ENCODE measurements around the gene AMPD2.
A peak's percentile ranks its signal among the peaks of the same experiment; 100 is the strongest.

Gene AMPD2

GRCh38 chr1:109617291-109617801, 2.3 kb upstream of the AMPD2 start:
- no peak for DNase-seq

- DNase-seq, result no peak
These were observed 719 bp upstream of the AMPD2 start for GRCh38 chr1:109618661-109619575.

GRCh38 chr1:109620401-109620791, 759 bp downstream of the AMPD2 start:
- peak; percentile 79 for DNase-seq

- peak; percentile 94 for DNase-seq
These were observed 1.2 kb downstream of the AMPD2 start for GRCh38 chr1:109620841-109621286.

DNA sequence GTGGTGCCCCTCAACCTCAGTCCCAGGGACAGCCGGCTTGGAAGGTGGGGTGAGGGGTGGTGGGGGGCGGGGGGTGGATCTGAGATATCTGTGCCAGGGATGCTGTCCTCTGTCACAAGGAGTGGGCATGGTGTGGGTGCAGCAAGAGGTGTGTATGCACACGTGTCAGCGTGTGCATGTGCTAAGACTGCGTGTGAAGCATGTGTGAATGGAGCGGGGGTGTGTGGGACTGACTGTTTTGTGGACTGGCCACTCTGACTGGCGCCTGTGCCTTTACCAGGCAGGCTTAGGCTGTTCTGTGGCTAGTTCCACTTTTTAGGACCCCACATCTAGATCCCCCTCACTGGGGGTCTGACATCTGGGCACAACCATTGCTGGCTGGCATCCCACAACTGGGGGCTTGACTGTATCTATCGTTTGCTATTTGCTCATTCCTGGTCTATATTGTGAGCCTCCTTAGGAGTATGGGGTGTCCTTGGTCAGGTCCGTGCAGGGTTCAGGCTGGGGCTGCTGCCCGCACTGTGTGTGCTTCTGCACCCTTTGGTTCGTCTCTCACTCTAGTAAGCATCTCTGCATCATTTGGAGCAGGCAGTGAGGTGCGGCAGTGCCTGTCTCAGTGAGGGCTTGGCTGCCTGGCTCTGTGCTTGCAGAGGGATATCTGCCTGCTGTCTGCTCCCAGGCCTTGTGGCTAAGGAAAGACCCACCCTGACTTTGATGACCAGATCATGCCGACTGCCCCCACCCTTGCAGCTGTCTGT, 1.9 kb downstream of the AMPD2 start:
- DNase-seq, result no peak

- DNase-seq, result no peak
These were observed 2.7 kb downstream of the AMPD2 start for GRCh38 chr1:109622137-109622892.

GRCh38 chr1:109622895-109623294, 3.3 kb downstream of the AMPD2 start:
- DNase-seq, result no peak

DNA sequence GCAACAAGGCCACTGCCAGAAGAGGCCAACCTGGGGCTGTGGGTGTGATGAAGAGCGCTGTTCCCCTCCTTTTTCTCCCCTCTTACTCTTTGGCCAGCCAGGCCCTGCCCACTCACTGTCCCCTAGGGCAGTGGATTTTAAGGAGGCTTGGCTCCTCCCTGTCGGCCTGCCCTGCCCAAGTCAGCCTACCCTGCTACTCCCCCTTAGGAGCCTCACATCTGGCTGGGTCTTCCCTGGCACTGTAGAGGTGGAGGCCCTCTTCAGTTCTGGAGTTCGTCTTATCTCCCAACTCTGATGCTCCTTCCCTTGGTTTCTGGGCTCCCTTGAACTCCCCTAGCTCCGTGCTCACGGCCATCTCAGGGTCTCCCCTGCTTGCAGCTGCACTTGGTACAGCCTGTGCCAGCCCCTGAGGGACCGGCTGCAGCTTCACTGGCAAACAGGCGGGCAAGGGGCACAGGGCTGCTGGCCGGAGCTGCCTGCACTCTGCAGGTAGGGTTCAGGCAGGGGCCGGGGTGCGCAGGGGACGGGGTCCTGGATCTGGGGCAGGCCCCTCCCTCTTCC, 4.0 kb downstream of the AMPD2 start:
- no peak for DNase-seq

GRCh38 chr1:109624201-109625010, 4.8 kb downstream of the AMPD2 start:
- no peak for DNase-seq

GRCh38 chr1:109625176-109625575, 5.5 kb downstream of the AMPD2 start:
- DNase-seq, result no peak

GRCh38 chr1:109625601-109626560, 6.2 kb downstream of the AMPD2 start:
- DNase-seq, result peak; percentile 70

DNA sequence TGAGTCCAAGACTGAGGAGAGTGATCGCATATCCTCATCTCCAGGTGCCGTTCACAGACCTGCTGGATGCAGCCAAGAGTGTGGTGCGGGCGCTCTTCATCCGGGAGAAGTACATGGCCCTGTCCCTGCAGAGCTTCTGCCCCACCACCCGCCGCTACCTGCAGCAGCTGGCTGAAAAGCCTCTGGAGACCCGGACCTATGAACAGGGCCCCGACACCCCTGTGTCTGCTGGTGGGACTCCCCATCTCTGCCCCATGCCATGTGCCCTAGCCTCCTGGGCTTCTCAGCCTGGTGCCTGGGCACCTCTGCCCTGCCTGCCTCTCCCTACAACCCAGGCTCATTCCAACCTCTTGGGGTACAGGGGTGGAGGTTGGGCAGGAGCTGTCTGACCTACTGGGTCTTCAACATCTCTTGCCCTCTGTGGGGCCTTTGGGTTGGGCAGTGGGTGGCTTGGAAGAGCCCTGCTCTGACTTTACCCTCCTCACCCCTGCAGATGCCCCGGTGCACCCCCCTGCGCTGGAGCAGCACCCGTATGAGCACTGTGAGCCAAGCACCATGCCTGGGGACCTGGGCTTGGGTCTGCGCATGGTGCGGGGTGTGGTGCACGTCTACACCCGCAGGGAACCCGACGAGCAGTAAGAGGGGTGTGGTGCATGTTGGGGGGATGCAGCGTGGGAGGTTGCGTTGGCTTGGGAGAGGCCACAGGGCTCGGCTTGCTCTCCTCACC, 7.2 kb downstream of the AMPD2 start:
- no peak for DNase-seq

- DNase-seq, result no peak
These were observed 8.2 kb downstream of the AMPD2 start for GRCh38 chr1:109627692-109628399.

- DNase-seq, result peak; percentile 30
These were observed 9.1 kb downstream of the AMPD2 start for GRCh38 chr1:109628540-109629321.

GRCh38 chr1:109629372-109630030, 9.9 kb downstream of the AMPD2 start:
- DNase-seq, result peak; percentile 30

DNA sequence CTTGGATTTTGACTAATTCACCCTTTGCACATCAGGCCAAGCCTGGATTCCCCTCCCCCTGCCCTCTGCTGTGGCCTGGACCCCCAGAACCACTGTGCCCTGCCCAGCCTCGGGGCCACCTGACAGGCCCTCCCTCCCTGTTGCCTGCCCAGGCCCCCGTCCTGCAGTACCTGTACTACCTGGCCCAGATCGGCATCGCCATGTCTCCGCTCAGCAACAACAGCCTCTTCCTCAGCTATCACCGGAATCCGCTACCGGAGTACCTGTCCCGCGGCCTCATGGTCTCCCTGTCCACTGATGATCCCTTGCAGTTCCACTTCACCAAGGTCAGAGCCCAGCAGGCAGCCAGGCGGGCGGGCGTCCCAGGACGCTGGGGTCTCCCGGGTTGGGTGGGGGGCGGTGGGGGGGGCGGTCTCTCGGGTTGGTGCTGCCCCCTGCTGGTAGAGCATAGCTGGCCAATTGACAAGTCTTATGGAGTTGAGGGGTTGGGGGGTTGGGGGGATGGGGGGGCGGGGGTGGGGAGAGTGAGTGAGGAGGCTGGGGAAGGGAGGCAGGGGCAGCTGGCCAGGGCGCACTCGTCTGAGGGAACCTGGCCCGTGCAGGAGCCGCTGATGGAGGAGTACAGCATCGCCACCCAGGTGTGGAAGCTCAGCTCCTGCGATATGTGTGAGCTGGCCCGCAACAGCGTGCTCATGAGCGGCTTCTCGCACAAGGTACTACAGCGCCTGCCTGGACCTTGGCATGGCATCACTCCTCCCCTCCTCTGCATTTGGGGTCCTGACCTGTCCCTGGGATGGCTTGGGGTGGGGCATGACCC, 10.7 kb downstream of the AMPD2 start:
- DNase-seq, result peak; percentile 48

All from right forelimb (tissue), 1 donor.